ENCODE results near the gene HTR7.

HTR7 gene

DNA sequence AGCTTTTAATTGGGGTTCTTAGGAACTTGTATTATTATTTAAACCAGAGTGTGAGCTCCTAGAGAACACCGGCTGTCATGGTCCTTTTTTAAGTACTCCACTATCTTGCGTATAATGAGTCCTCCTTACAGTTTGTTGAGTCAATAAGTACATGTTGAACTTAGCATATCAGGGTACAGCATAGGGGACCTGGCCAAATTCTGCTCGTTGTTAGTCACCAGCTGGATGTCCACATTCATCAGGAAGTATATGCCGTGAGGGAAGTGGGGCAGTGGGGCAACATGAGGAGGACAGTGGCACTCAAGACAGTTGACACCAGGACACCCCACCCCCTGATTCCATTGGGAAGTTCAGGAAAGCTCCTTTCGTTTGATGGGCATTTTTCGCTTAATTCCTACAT lies 30.5 kb upstream of the HTR7 start:
- no peak for DNase-seq (ENCODE audit: extremely low spot score)
- TF ChIP-seq, protein P1, sequence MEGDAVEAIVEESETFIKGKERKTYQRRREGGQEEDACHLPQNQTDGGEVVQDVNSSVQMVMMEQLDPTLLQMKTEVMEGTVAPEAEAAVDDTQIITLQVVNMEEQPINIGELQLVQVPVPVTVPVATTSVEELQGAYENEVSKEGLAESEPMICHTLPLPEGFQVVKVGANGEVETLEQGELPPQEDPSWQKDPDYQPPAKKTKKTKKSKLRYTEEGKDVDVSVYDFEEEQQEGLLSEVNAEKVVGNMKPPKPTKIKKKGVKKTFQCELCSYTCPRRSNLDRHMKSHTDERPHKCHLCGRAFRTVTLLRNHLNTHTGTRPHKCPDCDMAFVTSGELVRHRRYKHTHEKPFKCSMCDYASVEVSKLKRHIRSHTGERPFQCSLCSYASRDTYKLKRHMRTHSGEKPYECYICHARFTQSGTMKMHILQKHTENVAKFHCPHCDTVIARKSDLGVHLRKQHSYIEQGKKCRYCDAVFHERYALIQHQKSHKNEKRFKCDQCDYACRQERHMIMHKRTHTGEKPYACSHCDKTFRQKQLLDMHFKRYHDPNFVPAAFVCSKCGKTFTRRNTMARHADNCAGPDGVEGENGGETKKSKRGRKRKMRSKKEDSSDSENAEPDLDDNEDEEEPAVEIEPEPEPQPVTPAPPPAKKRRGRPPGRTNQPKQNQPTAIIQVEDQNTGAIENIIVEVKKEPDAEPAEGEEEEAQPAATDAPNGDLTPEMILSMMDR (IDR thresholded peaks at IDR 0.05; ENCODE audit: control extremely low read depth, extremely low read depth, low read depth, missing control alignments), result no peak
- POLR2A ChIA-PET, result no interaction called here
- CTCF ChIA-PET, result interaction anchor here (1.1 to 5.1 kb wide), 7 partner anchors 9 to 363 kb away, joined by 3 to 28 read pairs (median 4); partner anchors contain the start of gene RPP30

DNA sequence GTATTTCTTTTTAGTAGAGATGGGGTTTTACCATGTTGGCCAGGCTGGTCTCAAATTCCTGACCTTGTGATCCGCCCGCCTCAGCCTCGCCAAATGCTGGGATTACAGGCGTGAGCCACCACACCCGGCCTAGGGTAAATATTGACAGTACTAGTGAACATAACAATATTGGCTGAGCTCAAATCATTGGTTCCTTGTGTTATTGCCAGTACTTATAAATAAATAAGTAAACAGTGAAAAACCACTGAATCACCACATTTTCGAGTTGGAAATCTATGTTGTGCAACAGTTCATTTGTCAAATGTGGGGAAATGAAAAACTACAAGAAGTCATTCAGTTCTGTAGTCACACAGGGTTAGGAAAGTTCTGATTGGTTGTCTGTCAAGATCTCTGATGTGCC lies 29.7 kb upstream of the HTR7 start:
- ChIA-PET CTCF (interaction anchor here (1.0 to 5.1 kb wide), 8 partner anchors 8 to 363 kb away, joined by 3 to 28 read pairs (median 4); partner anchors contain the start of gene RPP30), POLR2A (no interaction called here)
- no peak for DNase-seq (ENCODE audit: extremely low spot score)
- TF ChIP-seq, protein P1 (IDR thresholded peaks at IDR 0.05; ENCODE audit: control extremely low read depth, extremely low read depth, low read depth, missing control alignments), result no peak

DNA sequence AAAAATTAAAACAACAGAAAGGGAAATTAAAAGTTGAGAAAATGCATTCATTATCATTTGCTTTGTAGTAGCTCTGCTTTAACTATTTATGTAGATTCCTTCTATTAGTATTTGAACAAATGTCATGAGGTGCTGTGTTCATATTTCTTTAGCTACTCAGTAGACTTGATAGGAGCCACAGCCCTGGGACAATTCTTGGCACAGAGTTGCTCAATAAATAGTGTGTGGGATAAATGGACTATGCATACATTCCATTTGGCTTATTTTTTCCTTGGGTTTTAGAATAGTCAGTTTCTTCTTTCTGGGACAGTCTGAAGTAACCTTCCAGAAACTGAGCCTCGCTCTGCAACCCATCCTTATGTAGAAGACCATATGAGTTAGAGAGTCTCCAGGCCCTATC lies 27.3 kb upstream of the HTR7 start:
- no peak for DNase-seq (ENCODE audit: extremely low spot score)
- TF ChIP-seq, protein P1 (IDR thresholded peaks at IDR 0.05; ENCODE audit: control extremely low read depth, extremely low read depth, low read depth, missing control alignments), result no peak
- CTCF ChIA-PET, result interaction anchor here (1.1 to 2.1 kb wide), 6 partner anchors 9 to 365 kb away, joined by 3 to 12 read pairs (median 4); no protein-coding TSS in a partner anchor
- POLR2A ChIA-PET, result no interaction called here

DNA sequence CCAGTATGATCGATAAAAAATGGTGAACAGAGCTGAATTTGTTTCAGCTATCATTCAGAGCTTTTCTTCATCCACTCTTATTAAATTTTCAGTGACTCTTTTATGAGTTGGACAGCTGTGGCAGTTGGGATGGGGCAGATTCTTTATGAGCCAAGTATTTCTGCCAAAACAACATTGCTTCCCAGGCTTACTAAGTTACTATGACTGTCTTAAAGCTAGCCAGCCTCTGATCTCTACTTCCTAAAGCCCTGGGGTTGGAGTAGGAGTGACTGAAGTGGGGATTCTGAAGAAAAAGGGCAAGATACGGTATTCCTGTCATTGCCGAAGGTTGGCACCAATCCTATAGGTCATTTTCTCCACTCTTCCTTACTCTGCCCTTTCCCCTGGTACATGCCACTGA lies 26.6 kb upstream of the HTR7 start:
- CTCF ChIA-PET, result interaction anchor here (1.1 to 2.1 kb wide), 6 partner anchors 10 to 367 kb away, joined by 3 to 12 read pairs (median 4); no protein-coding TSS in a partner anchor
- TF ChIP-seq, protein P1 (IDR thresholded peaks at IDR 0.05; ENCODE audit: control extremely low read depth, extremely low read depth, low read depth, missing control alignments), result no peak
- POLR2A ChIA-PET, result no interaction called here
- no peak for DNase-seq (ENCODE audit: extremely low spot score)

DNA sequence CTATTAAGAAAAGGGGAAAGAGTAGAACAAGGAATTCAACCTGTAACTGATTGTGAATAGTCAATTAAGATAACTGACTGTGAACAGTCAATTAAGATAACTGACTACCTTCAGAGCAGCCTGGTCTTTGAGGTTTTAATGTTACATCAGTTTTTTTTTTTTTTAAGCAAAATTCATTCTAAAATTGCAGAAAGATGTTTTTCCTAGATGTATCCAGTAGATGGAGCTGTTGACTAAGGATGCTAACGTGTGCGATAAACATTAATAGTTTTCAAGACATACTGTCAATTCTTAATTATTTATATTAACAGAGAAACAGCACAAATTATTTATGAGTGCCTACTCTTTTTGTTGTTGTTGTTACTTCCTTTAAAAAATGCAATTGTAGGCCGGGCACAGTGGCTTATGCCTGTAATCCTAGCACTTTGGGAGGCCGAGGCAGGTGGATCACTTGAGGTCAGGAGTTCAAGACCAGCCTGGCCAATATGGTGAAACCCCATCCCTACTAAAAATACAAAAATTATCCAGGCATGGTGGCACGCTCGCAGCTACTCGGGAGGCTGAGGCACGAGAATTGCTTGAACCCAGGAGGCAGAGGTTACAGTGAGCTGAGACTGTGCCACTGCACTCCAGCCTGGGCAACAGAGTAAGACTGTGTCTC lies 22.4 kb upstream of the HTR7 start:
- ChIA-PET CTCF (interaction anchor here (0.8 to 3.0 kb wide), 27 partner anchors 9 to 916 kb away, joined by 3 to 28 read pairs (median 4); partner anchors contain the start of genes PPP1R3C and RPP30), POLR2A (interaction anchor here (0.6 kb wide), 1 partner anchor 9 kb away, joined by 3 read pairs; no protein-coding TSS in a partner anchor)
- DNase-seq (ENCODE audit: extremely low spot score), result peak; percentile 32
- TF ChIP-seq, protein P1 (IDR thresholded peaks at IDR 0.05; ENCODE audit: control extremely low read depth, extremely low read depth, low read depth, missing control alignments), result peak; percentile 55

DNA sequence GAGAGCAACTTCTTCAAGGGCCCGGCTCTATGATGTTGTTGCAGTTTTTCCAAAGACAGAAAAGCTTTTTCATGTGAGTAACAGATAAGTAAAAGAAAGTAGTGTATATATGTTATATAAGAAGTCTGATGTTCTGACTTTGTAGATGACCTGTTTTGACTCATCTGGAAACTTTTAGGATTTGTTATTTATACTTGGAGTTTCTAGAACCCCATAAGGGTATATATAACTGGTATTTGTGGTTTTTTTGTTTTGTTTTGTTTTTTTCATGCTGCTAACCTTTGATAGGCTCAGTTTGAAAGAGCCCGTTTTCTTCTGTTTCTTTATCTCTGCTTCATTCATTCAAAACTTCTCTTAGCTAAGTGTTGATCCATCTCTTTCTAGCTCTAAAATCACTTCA lies 21.2 kb upstream of the HTR7 start:
- TF ChIP-seq, protein P1 (IDR thresholded peaks at IDR 0.05; ENCODE audit: control extremely low read depth, extremely low read depth, low read depth, missing control alignments), result no peak
- ChIA-PET POLR2A (no interaction called here), CTCF (interaction anchor here (0.8 to 3.0 kb wide), 26 partner anchors 9 to 917 kb away, joined by 3 to 28 read pairs (median 4); partner anchors contain the start of gene PPP1R3C)
- no peak for DNase-seq (ENCODE audit: extremely low spot score)

All from GM10248 (cell line).